ENCODE results near the gene NPIPA5.
"Not testable (repeated sequence)": the region's sequence is repeated elsewhere in the genome, so short reads cannot be mapped to it uniquely, and the experiment has no call there.

DNA sequence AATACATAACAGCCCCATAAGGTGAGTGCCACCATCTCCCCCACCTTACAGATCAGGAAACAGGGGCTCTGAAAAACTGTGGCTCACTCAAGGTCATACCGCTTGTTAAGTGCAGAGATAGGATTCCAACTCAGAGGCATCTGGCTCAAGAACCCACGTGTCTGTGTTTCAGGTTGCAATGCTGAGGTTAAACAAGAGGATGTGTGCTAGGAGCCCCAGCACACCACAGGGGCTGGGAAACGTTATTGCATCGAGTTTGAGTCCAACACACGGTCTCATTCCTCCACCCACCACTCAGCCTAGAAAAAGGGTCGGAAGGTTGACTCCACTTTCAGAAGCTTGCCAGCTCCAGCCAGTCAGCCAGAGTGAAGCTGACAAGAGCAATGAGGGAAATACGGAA, 29.4 kb downstream of the NPIPA5 start:
- TF ChIP-seq, protein P1, sequence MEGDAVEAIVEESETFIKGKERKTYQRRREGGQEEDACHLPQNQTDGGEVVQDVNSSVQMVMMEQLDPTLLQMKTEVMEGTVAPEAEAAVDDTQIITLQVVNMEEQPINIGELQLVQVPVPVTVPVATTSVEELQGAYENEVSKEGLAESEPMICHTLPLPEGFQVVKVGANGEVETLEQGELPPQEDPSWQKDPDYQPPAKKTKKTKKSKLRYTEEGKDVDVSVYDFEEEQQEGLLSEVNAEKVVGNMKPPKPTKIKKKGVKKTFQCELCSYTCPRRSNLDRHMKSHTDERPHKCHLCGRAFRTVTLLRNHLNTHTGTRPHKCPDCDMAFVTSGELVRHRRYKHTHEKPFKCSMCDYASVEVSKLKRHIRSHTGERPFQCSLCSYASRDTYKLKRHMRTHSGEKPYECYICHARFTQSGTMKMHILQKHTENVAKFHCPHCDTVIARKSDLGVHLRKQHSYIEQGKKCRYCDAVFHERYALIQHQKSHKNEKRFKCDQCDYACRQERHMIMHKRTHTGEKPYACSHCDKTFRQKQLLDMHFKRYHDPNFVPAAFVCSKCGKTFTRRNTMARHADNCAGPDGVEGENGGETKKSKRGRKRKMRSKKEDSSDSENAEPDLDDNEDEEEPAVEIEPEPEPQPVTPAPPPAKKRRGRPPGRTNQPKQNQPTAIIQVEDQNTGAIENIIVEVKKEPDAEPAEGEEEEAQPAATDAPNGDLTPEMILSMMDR (conservative IDR thresholded peaks at IDR 0.05), result not testable (repeated sequence)
- TF ChIP-seq EZH2 (IDR thresholded peaks at IDR 0.05; ENCODE audit: low read depth), result not testable (repeated sequence)
